ENCODE data around the gene KSR2.

DNA sequence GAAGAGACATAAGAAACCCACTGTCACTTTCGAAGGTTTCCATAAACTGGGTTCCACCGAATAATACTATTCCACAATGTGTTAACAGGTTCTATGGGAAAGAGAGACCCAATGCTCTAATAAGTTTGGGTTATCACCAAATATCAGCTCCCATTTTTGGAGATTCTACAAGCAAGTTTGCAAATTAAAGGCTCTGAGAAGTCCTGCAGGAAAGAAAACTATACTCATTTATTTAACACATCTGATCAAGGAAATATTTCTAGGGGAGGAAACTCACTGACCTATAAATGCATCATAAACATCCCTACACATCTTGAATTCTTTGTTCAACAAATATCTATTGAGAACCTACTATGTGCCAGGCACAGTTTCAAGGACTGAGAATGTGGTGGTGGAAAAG, 161.4 kb downstream of the KSR2 start:
- TF ChIP-seq GATA3 (IDR thresholded peaks at IDR 0.05; ENCODE audit: low read depth, low read length) (no peak), GATA2 (IDR thresholded peaks at IDR 0.05; ENCODE audit: low read depth, low read length) (no peak)
